Keratinocyte (primary cell): ENCODE measurements around the gene NECTIN2.
"Not testable (repeated sequence)": the region's sequence is repeated elsewhere in the genome, so short reads cannot be mapped to it uniquely, and the experiment has no call there.

Experiments used
- CTCF ChIP-seq, 3 experiments: IDR thresholded peaks in 1 of 3; conservative IDR thresholded peaks in 1 of 3; optimal IDR thresholded peaks in 1 of 3; 2 replicates in 2 of 3; 3 replicates in 1 of 3; pipeline versions ENCODE3 to v1.5.1; 2011; ENCODE audit warnings: low read length in 3 of 3, mild to moderate bottlenecking in 3 of 3, moderate library complexity in 2 of 3, control low read depth in 1 of 3, inconsistent platforms in 1 of 3; ENCODE audit not compliant: insufficient read depth in 2 of 3; ENCODE audit errors: extremely low read depth in 1 of 3
- EZH2 ChIP-seq: IDR thresholded peaks from one replicate; pipeline ENCODE4 v1.6.1; 2012; ENCODE audit warnings: inconsistent platforms, mild to moderate bottlenecking, low read length, moderate library complexity

GRCh38 chr19:44888335-44888734, 42.2 kb downstream of the NECTIN2 start:
- not testable (repeated sequence) for TF ChIP-seq CTCF (optimal IDR thresholded peaks at IDR 0.05 in 1 of 3, IDR thresholded peaks at IDR 0.05 in 1 of 3, conservative IDR thresholded peaks at IDR 0.05 in 1 of 3; ENCODE audit: extremely low read depth in 1 of 3, insufficient read depth in 2 of 3, low read length in 3 of 3); EZH2
